H1 (cell line): ENCODE data around the gene UBN1. TPM values are rescaled to one million over a fixed set of nuclear protein-coding genes. Genes with fewer than 3 reads are reported as not detected.

Experiments
- CTCF ChIA-PET: fragments of 300-600 bp; sonication (Branson Sonifier 250); formaldehyde crosslinking; loops from one replicate; lab custom pipeline; 2021; ENCODE audit not compliant: partially characterized antibody; lab: Charles Lee
- POLR2A ChIA-PET: fragments of 300-600 bp; sonication (Branson Sonifier 250); formaldehyde crosslinking; loops from one replicate; lab custom pipeline; 2021; ENCODE audit warnings: inconsistent platforms; ENCODE audit not compliant: partially characterized antibody; lab: Charles Lee
- DNase-seq, 2 experiments: peaks; one replicate each; pipeline versions ENCODE4 v3.0.0 to v3.0.0-alpha.2; 2010 to 2022; ENCODE audit warnings: low spot score in 2 of 2, low read depth in 1 of 2, mixed read lengths in 1 of 2
- FAIRE-seq: peaks from 2 replicates; lab custom pipeline; 2011; peaks lifted over from hg19 to GRCh38; lab: Jason Lieb, UNC
- H2AFZ ChIP-seq: 2 replicates; pipeline ENCODE4 v1.8.1; 2012; ENCODE audit warnings: low read length, inconsistent platforms
- H2AK5ac ChIP-seq: 2 replicates; pipeline ENCODE4 v1.6.1; 2013; ENCODE audit warnings: low read depth, low read length
- H2BK120ac ChIP-seq: replicated peaks from 2 replicates; pipeline ENCODE3; 2013; ENCODE audit warnings: low read depth, low read length, inconsistent platforms
- H2BK12ac ChIP-seq: 2 replicates; pipeline ENCODE4 v1.6.1; 2013; ENCODE audit warnings: low read depth, low read length
- H2BK15ac ChIP-seq: 2 replicates; pipeline ENCODE4 v1.6.1; 2013; ENCODE audit warnings: low read length
- H2BK20ac ChIP-seq: 2 replicates; pipeline ENCODE4 v1.6.1; 2013; ENCODE audit warnings: low read length
- H2BK5ac ChIP-seq: 2 replicates; pipeline ENCODE4 v1.6.1; 2013; ENCODE audit warnings: low read depth, low read length
- H3K14ac ChIP-seq: 2 replicates; pipeline ENCODE4 v1.6.1; 2013; ENCODE audit warnings: inconsistent platforms; ENCODE audit not compliant: insufficient read length
- H3K18ac ChIP-seq: 2 replicates; pipeline ENCODE4 v1.6.1; 2013; ENCODE audit warnings: low read length; ENCODE audit errors: extremely low read depth
- H3K23ac ChIP-seq: 2 replicates; pipeline ENCODE4 v1.6.1; 2013; ENCODE audit warnings: inconsistent platforms; ENCODE audit not compliant: insufficient read length
- H3K23me2 ChIP-seq: 2 replicates; pipeline ENCODE4 v1.6.1; 2013; ENCODE audit warnings: low read depth, low read length
- H3K27ac ChIP-seq: 2 replicates; pipeline ENCODE4 v1.6.1; 2011; ENCODE audit warnings: low read depth, low read length, inconsistent platforms
- H3K27me3 ChIP-seq, 4 experiments: replicated peaks in 1 of 4; 1 replicate in 1 of 4; 2 replicates in 3 of 4; pipeline versions ENCODE4 v1.6.1 to v1.8.1; 2011 to 2013; ENCODE audit warnings: low read length in 3 of 4, mild to moderate bottlenecking in 3 of 4, inconsistent platforms in 2 of 4, mixed read lengths in 2 of 4, moderate library complexity in 1 of 4; ENCODE audit not compliant: control insufficient read depth in 3 of 4, insufficient read depth in 3 of 4; ENCODE audit errors: extremely low read depth in 1 of 4
- H3K36me3 ChIP-seq, 4 experiments: 2 replicates each; pipeline versions ENCODE4 v1.6.1 to v1.8.1; 2011 to 2013; ENCODE audit warnings: mild to moderate bottlenecking in 4 of 4, low read length in 3 of 4, moderate library complexity in 2 of 4, control low read depth in 1 of 4, inconsistent platforms in 1 of 4; ENCODE audit not compliant: insufficient read depth in 4 of 4, control insufficient read depth in 2 of 4
- H3K4ac ChIP-seq: replicated peaks from 2 replicates; pipeline ENCODE3; 2013; ENCODE audit warnings: low read length, low read depth, mixed read lengths, inconsistent platforms; ENCODE audit not compliant: insufficient read length
- H3K4me1 ChIP-seq, 4 experiments: replicated peaks in 1 of 4; 1 replicate in 1 of 4; 2 replicates in 3 of 4; pipeline versions ENCODE4 v1.6.1 to v1.8.1; 2011 to 2013; ENCODE audit warnings: low read length in 3 of 4, inconsistent platforms in 2 of 4, mixed read lengths in 1 of 4; ENCODE audit not compliant: insufficient read depth in 4 of 4, control insufficient read depth in 3 of 4
- H3K4me2 ChIP-seq, 2 experiments: 2 replicates each; pipeline versions ENCODE4 v1.6.1 to v1.8.1; 2011 to 2013; ENCODE audit warnings: low read depth in 2 of 2, low read length in 2 of 2, control low read depth in 1 of 2, inconsistent platforms in 1 of 2, mild to moderate bottlenecking in 1 of 2; ENCODE audit not compliant: insufficient read depth in 1 of 2
- H3K4me3 ChIP-seq, 4 experiments: fragments of 200-600, 300-600 bp in 1 of 4; sonication (generic), shearing (Covaris generic), sonication (Bioruptor Twin) in 1 of 4; 2 replicates each; pipeline versions ENCODE4 v1.5.1 to v1.8.1; 2011 to 2016; ENCODE audit warnings: low read length in 4 of 4, low read depth in 3 of 4, control low read depth in 2 of 4, inconsistent platforms in 2 of 4, mild to moderate bottlenecking in 2 of 4, mixed read lengths in 1 of 4, moderate library complexity in 1 of 4; ENCODE audit not compliant: insufficient read depth in 2 of 4; ENCODE audit errors: extremely low read depth in 1 of 4
- H3K56ac ChIP-seq: replicated peaks from 2 replicates; pipeline ENCODE3; 2013; ENCODE audit warnings: low read depth, mild to moderate bottlenecking, mixed read lengths, low read length, inconsistent platforms; ENCODE audit not compliant: insufficient read length
- H3K79me1 ChIP-seq: 2 replicates; pipeline ENCODE4 v1.6.1; 2013; ENCODE audit warnings: low read depth, low read length, control low read depth
- H3K79me2 ChIP-seq, 2 experiments: 2 replicates each; pipeline versions ENCODE4 v1.6.1 to v1.8.1; 2012 to 2013; ENCODE audit warnings: low read length in 2 of 2, mild to moderate bottlenecking in 2 of 2, inconsistent platforms in 1 of 2; ENCODE audit not compliant: insufficient read depth in 2 of 2, control insufficient read depth in 1 of 2
- H3K9ac ChIP-seq, 4 experiments: replicated peaks in 1 of 4; 1 replicate in 1 of 4; 2 replicates in 3 of 4; pipeline versions ENCODE4 v1.6.1 to v1.8.1; 2011 to 2013; ENCODE audit warnings: low read depth in 3 of 4, low read length in 3 of 4, control low read depth in 2 of 4, mild to moderate bottlenecking in 2 of 4, moderate library complexity in 2 of 4, inconsistent platforms in 1 of 4; ENCODE audit errors: extremely low read depth in 1 of 4
- H3K9me3 ChIP-seq, 2 experiments: 2 replicates each; pipeline versions ENCODE4 v1.6.1 to v1.8.1; 2012 to 2013; ENCODE audit warnings: mild to moderate bottlenecking in 2 of 2, moderate library complexity in 2 of 2, control low read depth in 1 of 2, inconsistent platforms in 1 of 2, low read depth in 1 of 2, low read length in 1 of 2, mixed read lengths in 1 of 2; ENCODE audit not compliant: insufficient read depth in 2 of 2
- H4K20me1 ChIP-seq, 2 experiments: replicated peaks in 1 of 2; 2 replicates each; pipeline versions ENCODE3 to v1.8.1; 2011 to 2013; ENCODE audit warnings: inconsistent platforms in 2 of 2, low read length in 2 of 2, mild to moderate bottlenecking in 1 of 2; ENCODE audit not compliant: insufficient read depth in 2 of 2, control insufficient read depth in 1 of 2
- H4K5ac ChIP-seq: 2 replicates; pipeline ENCODE4 v1.6.1; 2013; ENCODE audit warnings: low read length, low read depth, mixed read lengths, inconsistent platforms; ENCODE audit not compliant: insufficient read length
- H4K8ac ChIP-seq: 2 replicates; pipeline ENCODE4 v1.8.0; 2013; ENCODE audit warnings: mild to moderate bottlenecking, moderate library complexity, low read length, inconsistent platforms; ENCODE audit not compliant: insufficient read depth; ENCODE audit errors: extremely low read depth
- H4K91ac ChIP-seq: replicated peaks from 2 replicates; pipeline ENCODE3; 2013; ENCODE audit warnings: low read length, mixed read lengths, inconsistent platforms; ENCODE audit not compliant: insufficient read length
- MAFK ChIP-seq: IDR thresholded peaks from 2 replicates; pipeline ENCODE4 v1.6.1; 2012; ENCODE audit warnings: low read depth, mild to moderate bottlenecking, improper control_type of control experiment, low read length
- POLR2A ChIP-seq, 2 experiments: IDR thresholded peaks; 1 replicate in 1 of 2; 2 replicates in 1 of 2; pipeline ENCODE4 v1.6.1; 2011; ENCODE audit warnings: low read depth in 2 of 2, low read length in 2 of 2, mild to moderate bottlenecking in 2 of 2; ENCODE audit errors: control extremely low read depth in 1 of 2
- RBBP5 ChIP-seq: IDR thresholded peaks from 2 replicates; pipeline ENCODE4 v1.7.1; 2012; ENCODE audit warnings: low read depth, mild to moderate bottlenecking, inconsistent platforms, low read length, moderate library complexity, borderline replicate concordance
- WGBS, 2 experiments: shearing (Covaris generic) in 1 of 2; methylation state at CpG; one replicate each; pipeline versions ENCODE4 v1.1.6 to v1.1.7; 2013 to 2015; ENCODE audit warnings: low lambda C conversion rate in 2 of 2, mixed read lengths in 2 of 2, inconsistent platforms in 1 of 2, low coverage in 1 of 2, missing lambda C conversion rate in 1 of 2; ENCODE audit not compliant: insufficient replicate concordance in 2 of 2, insufficient coverage in 1 of 2, insufficient read length in 1 of 2; ENCODE audit errors: extremely low coverage in 1 of 2, missing lambda C conversion rate in 1 of 2; 5-methylcytosine and 5-hydroxymethylcytosine counted together
- polyA plus RNA-seq, 7 experiments: library from polyadenylated mRNA; depleted of rRNA in 3 of 7; stranded (reverse) in 5 of 7; unstranded in 2 of 7; fragments of >200 nt in 5 of 7; fragments of 200-250 nt in 2 of 7; gene quantifications; 1 replicate in 5 of 7; 2 replicates in 1 of 7; 4 replicates in 1 of 7; pipeline versions ENCODE4 v1.2.1 to v1.2.3, GENCODE V29; 2011 to 2013; ENCODE audit warnings: missing spikeins in 2 of 7, mixed read lengths in 2 of 7
- total RNA-seq: library from RNA; stranded (reverse); fragmentation: NEBNext Ultra II Directional; extraction: Animal tissue kit (Norgen Biotek cat#: 25700); gene quantifications from 2 replicates; pipeline ENCODE4 v1.2.1, GENCODE V29; 2021

UBN1 gene
- total and polyA plus RNA-seq, 2 of the 8 experiments (the other 6 are each of a cell fraction or from before 2014, with no cell fraction given): 16.2 to 37.0 TPM

GRCh38 chr16:4925293-4925607, 78.0 kb downstream of the UBN1 start:
- no peak overlapping the region for H3K14ac ChIP-seq
- peaks cover 0 to 8% (median 2%) of the 10 kb centered on the region in 4 experiments; a peak in 3 of 8 replicates for H3K36me3 ChIP-seq
- WGBS, 2 experiments: 76% methylated on average over 5 of the region's 5 CpGs; no CpG with 5 or more reads in 1 of the 2 experiments
- no peak overlapping the region for H3K56ac ChIP-seq
- H3K4me1 ChIP-seq: peaks cover 0 to 8% (median 3%) of the 10 kb centered on the region in 4 experiments; a peak in 4 of 7 replicates
- peaks cover 0 to 7% of the 10 kb centered on the region in 2 experiments for H4K20me1 ChIP-seq
- no peak overlapping the region for H2BK120ac ChIP-seq
- H3K9me3 ChIP-seq: peaks cover 4 to 5% of the 10 kb centered on the region in 2 experiments; a peak in 2 of 4 replicates
- FAIRE-seq (no peak), DNase-seq (no peak)
- TF ChIP-seq POLR2A (IDR thresholded peaks at IDR 0.05; ENCODE audit: control extremely low read depth in 1 of 2, low read depth in 2 of 2, low read length in 2 of 2): no peak
- no peak for TF ChIP-seq RBBP5
- TF ChIP-seq MAFK: no peak
- no peak overlapping the region for H2AK5ac ChIP-seq
- H3K23ac ChIP-seq: no peak overlapping the region
- no peak overlapping the region for H3K4ac ChIP-seq
- H2BK12ac ChIP-seq: no peak overlapping the region
- H4K5ac ChIP-seq: no peak overlapping the region
- H2AFZ ChIP-seq: no peak overlapping the region
- no peak overlapping the region for H2BK20ac ChIP-seq
- no peak overlapping the region for H4K8ac ChIP-seq
- H2BK5ac ChIP-seq: peak overlapping the region; percentile 44; the same call in 1 of the 2 replicates
- no peaks in the 10 kb centered on the region; a peak in 1 of 7 replicates for H3K27me3 ChIP-seq
- peaks cover 0 to 6% of the 10 kb centered on the region in 2 experiments; a peak in 2 of 4 replicates for H3K79me2 ChIP-seq
- H3K9ac ChIP-seq: no peak overlapping the region
- CTCF ChIA-PET: interaction anchor here (1.5 kb wide), 1 partner anchor 13 kb away, joined by 4 read pairs; no protein-coding TSS in a partner anchor
- H3K4me3 ChIP-seq: no peak overlapping the region
- H3K4me2 ChIP-seq: 0 out of 4 replicates have a peak overlapping the region, but pooled peaks of 1 of the 2 experiments have one; percentile 14
- H3K27ac ChIP-seq: no peak overlapping the region
- no peak overlapping the region for H2BK15ac ChIP-seq
- POLR2A ChIA-PET: interaction anchor here (3.0 kb wide), 1 partner anchor 10 kb away, joined by 11 read pairs; no protein-coding TSS in a partner anchor
- no peak overlapping the region for H3K18ac ChIP-seq
- peaks cover 4% of the 10 kb centered on the region for H3K79me1 ChIP-seq
- no peaks in the 10 kb centered on the region for H3K23me2 ChIP-seq
- no peak overlapping the region for H4K91ac ChIP-seq
